Neural progenitor cell (in vitro differentiated cells): ENCODE data around the gene EEIG1.

Experiments
- CTCF ChIP-seq: fragments of 200-600 bp; sonication (generic); IDR thresholded peaks from 2 replicates; pipeline ENCODE4 v1.5.1; 2017; ENCODE audit warnings: antibody characterized with exemption, mild to moderate bottlenecking
- EZH2phosphoT487 ChIP-seq: fragments of 200-600 bp; sonication (generic); IDR thresholded peaks from 2 replicates; pipeline ENCODE4 v1.6.1; 2017; ENCODE audit warnings: antibody characterized with exemption

DNA sequence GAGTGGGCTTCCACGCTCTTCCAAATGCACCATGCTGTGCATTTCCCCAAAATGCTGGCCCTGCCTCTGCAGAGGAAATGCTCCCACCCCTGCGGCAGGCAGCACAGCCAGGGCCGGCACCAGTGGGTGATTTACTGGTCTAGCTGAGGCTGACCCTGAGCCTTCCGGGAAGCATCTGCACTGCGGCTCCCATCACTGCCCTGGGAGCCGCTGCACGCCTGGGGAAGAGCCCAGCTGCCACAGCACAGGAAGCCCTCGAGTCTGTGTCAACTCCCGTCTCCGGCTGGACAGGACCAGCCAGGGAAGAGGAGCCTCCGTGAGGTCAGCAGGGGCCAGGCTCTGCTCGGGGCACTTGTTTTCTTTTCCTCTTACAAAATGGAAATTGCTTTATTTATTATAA is 25.1 kb upstream of the EEIG1 start:
- TF ChIP-seq CTCF (no peak), EZH2phosphoT487 (no peak)
